ENCODE results near the gene SHE. TPM values are rescaled to one million over a fixed set of nuclear protein-coding genes. Genes with fewer than 3 reads are reported as not detected.

The SHE gene
- total and polyA plus RNA-seq, 2 experiments from 2014 or later: 0.23 to 0.69 TPM

GRCh38 chr1:154478013-154478412 is 24.2 kb downstream of the SHE start (continued):
- TF ChIP-seq, protein P1, sequence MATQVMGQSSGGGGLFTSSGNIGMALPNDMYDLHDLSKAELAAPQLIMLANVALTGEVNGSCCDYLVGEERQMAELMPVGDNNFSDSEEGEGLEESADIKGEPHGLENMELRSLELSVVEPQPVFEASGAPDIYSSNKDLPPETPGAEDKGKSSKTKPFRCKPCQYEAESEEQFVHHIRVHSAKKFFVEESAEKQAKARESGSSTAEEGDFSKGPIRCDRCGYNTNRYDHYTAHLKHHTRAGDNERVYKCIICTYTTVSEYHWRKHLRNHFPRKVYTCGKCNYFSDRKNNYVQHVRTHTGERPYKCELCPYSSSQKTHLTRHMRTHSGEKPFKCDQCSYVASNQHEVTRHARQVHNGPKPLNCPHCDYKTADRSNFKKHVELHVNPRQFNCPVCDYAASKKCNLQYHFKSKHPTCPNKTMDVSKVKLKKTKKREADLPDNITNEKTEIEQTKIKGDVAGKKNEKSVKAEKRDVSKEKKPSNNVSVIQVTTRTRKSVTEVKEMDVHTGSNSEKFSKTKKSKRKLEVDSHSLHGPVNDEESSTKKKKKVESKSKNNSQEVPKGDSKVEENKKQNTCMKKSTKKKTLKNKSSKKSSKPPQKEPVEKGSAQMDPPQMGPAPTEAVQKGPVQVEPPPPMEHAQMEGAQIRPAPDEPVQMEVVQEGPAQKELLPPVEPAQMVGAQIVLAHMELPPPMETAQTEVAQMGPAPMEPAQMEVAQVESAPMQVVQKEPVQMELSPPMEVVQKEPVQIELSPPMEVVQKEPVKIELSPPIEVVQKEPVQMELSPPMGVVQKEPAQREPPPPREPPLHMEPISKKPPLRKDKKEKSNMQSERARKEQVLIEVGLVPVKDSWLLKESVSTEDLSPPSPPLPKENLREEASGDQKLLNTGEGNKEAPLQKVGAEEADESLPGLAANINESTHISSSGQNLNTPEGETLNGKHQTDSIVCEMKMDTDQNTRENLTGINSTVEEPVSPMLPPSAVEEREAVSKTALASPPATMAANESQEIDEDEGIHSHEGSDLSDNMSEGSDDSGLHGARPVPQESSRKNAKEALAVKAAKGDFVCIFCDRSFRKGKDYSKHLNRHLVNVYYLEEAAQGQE (IDR thresholded peaks at IDR 0.05; ENCODE audit: unreplicated experiment): no peak
- no peak for TF ChIP-seq EZH2 (IDR thresholded peaks at IDR 0.05; ENCODE audit: low read depth, unreplicated experiment)

- TF ChIP-seq, protein P2, sequence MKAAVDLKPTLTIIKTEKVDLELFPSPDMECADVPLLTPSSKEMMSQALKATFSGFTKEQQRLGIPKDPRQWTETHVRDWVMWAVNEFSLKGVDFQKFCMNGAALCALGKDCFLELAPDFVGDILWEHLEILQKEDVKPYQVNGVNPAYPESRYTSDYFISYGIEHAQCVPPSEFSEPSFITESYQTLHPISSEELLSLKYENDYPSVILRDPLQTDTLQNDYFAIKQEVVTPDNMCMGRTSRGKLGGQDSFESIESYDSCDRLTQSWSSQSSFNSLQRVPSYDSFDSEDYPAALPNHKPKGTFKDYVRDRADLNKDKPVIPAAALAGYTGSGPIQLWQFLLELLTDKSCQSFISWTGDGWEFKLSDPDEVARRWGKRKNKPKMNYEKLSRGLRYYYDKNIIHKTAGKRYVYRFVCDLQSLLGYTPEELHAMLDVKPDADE (IDR thresholded peaks at IDR 0.05): no peak
- Histone ChIP-seq H3K27me3 (ENCODE audit: insufficient read depth) (no peaks in the 10 kb centered on the region), H3K4me2 (no peak overlapping the region), H3K4me1 (ENCODE audit: insufficient read depth) (peaks cover 8% of the 10 kb centered on the region), H3F3A (replicated peaks; ENCODE audit: low read depth) (no peaks in the 10 kb centered on the region), H3K27ac (ENCODE audit: low read depth) (no peak overlapping the region), H3K4me3 (no peak overlapping the region), H4K20me1 (replicated peaks; ENCODE audit: insufficient read depth) (no peaks in the 10 kb centered on the region), H3K9me2 (ENCODE audit: insufficient read depth) (no peaks in the 10 kb centered on the region), H3K36me3 (ENCODE audit: insufficient read depth) (no peaks in the 10 kb centered on the region), H2AFZ (no peak overlapping the region), H3K79me2 (replicated peaks; ENCODE audit: insufficient read depth) (no peaks in the 10 kb centered on the region)
- no peaks in the 10 kb centered on the region for H3K9me3 Mint-ChIP-seq
- no peaks in the 10 kb centered on the region for H3K36me3 Mint-ChIP-seq (ENCODE audit: low read depth)
- H3K27me3 Mint-ChIP-seq (ENCODE audit: insufficient read depth, low read depth, poor library complexity): no peaks in the 10 kb centered on the region
- H3K4me3 Mint-ChIP-seq: no peak overlapping the region
- DNase-seq (ENCODE audit: low spot score): no peak
- H3K4me1 Mint-ChIP-seq: peaks cover 20% of the 10 kb centered on the region
- no peak overlapping the region for H3K27ac Mint-ChIP-seq
- no peak for ATAC-seq
Observed at GRCh38 chr1:154476791-154477190, 25.4 kb downstream of the SHE start.

GRCh38 chr1:154474802-154475201 is 27.4 kb downstream of the SHE start:
- Histone ChIP-seq H3K9me2 (ENCODE audit: insufficient read depth) (no peaks in the 10 kb centered on the region), H3K4me1 (ENCODE audit: insufficient read depth) (peaks cover 8% of the 10 kb centered on the region), H3K27ac (ENCODE audit: low read depth) (no peak overlapping the region), H3K27me3 (ENCODE audit: insufficient read depth) (no peaks in the 10 kb centered on the region), H3K4me2 (no peak overlapping the region), H3K36me3 (ENCODE audit: insufficient read depth) (no peaks in the 10 kb centered on the region), H2AFZ (no peak overlapping the region), H3K4me3 (no peak overlapping the region), H4K20me1 (replicated peaks; ENCODE audit: insufficient read depth) (no peaks in the 10 kb centered on the region), H3K79me2 (replicated peaks; ENCODE audit: insufficient read depth) (no peaks in the 10 kb centered on the region), H3F3A (replicated peaks; ENCODE audit: low read depth) (no peaks in the 10 kb centered on the region)
- Mint-ChIP-seq H3K27ac (no peak overlapping the region), H3K9me3 (no peaks in the 10 kb centered on the region), H3K27me3 (ENCODE audit: insufficient read depth, low read depth, poor library complexity) (no peaks in the 10 kb centered on the region), H3K4me1 (peaks cover 13% of the 10 kb centered on the region), H3K36me3 (ENCODE audit: low read depth) (no peaks in the 10 kb centered on the region), H3K4me3 (no peak overlapping the region)
- DNase-seq (ENCODE audit: low spot score): no peak
- ATAC-seq: no peak
- TF ChIP-seq, protein P2 (IDR thresholded peaks at IDR 0.05): no peak
- TF ChIP-seq POLR2AphosphoS5 (IDR thresholded peaks at IDR 0.05; ENCODE audit: low read depth) (no peak), JUNB (IDR thresholded peaks at IDR 0.05; ENCODE audit: unreplicated experiment) (no peak), ZNF331 (CRISPR knock-in tag; IDR thresholded peaks at IDR 0.05; ENCODE audit: low read depth) (no peak), EZH2 (IDR thresholded peaks at IDR 0.05; ENCODE audit: low read depth, unreplicated experiment) (no peak), STAT1 (IDR thresholded peaks at IDR 0.05; ENCODE audit: unreplicated experiment) (no peak)
- TF ChIP-seq, protein P3, sequence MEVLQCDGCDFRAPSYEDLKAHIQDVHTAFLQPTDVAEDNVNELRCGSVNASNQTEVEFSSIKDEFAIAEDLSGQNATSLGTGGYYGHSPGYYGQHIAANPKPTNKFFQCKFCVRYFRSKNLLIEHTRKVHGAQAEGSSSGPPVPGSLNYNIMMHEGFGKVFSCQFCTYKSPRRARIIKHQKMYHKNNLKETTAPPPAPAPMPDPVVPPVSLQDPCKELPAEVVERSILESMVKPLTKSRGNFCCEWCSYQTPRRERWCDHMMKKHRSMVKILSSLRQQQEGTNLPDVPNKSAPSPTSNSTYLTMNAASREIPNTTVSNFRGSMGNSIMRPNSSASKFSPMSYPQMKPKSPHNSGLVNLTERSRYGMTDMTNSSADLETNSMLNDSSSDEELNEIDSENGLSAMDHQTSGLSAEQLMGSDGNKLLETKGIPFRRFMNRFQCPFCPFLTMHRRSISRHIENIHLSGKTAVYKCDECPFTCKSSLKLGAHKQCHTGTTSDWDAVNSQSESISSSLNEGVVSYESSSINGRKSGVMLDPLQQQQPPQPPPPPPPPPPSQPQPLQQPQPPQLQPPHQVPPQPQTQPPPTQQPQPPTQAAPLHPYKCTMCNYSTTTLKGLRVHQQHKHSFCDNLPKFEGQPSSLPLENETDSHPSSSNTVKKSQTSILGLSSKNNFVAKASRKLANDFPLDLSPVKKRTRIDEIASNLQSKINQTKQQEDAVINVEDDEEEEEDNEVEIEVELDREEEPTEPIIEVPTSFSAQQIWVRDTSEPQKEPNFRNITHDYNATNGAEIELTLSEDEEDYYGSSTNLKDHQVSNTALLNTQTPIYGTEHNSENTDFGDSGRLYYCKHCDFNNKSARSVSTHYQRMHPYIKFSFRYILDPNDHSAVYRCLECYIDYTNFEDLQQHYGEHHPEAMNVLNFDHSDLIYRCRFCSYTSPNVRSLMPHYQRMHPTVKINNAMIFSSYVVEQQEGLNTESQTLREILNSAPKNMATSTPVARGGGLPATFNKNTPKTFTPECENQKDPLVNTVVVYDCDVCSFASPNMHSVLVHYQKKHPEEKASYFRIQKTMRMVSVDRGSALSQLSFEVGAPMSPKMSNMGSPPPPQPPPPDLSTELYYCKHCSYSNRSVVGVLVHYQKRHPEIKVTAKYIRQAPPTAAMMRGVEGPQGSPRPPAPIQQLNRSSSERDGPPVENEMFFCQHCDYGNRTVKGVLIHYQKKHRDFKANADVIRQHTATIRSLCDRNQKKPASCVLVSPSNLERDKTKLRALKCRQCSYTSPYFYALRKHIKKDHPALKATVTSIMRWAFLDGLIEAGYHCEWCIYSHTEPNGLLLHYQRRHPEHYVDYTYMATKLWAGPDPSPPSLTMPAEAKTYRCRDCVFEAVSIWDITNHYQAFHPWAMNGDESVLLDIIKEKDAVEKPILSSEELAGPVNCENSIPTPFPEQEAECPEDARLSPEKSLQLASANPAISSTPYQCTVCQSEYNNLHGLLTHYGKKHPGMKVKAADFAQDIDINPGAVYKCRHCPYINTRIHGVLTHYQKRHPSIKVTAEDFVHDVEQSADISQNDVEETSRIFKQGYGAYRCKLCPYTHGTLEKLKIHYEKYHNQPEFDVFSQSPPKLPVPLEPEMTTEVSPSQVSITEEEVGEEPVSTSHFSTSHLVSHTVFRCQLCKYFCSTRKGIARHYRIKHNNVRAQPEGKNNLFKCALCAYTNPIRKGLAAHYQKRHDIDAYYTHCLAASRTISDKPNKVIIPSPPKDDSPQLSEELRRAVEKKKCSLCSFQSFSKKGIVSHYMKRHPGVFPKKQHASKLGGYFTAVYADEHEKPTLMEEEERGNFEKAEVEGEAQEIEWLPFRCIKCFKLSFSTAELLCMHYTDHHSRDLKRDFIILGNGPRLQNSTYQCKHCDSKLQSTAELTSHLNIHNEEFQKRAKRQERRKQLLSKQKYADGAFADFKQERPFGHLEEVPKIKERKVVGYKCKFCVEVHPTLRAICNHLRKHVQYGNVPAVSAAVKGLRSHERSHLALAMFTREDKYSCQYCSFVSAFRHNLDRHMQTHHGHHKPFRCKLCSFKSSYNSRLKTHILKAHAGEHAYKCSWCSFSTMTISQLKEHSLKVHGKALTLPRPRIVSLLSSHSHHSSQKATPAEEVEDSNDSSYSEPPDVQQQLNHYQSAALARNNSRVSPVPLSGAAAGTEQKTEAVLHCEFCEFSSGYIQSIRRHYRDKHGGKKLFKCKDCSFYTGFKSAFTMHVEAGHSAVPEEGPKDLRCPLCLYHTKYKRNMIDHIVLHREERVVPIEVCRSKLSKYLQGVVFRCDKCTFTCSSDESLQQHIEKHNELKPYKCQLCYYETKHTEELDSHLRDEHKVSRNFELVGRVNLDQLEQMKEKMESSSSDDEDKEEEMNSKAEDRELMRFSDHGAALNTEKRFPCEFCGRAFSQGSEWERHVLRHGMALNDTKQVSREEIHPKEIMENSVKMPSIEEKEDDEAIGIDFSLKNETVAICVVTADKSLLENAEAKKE (CRISPR knock-in tag; IDR thresholded peaks at IDR 0.05): no peak
